Duodenal mucosa (tissue), 2 donors: Measurements from ENCODE around the gene ERCC8.

Source experiments
- H3K27ac ChIP-seq: one replicate; pipeline ENCODE4 v1.7.0; 2013; ENCODE audit warnings: low read depth, low read length
- H3K27me3 ChIP-seq, 2 donors: one replicate each; pipeline ENCODE4 v1.7.0; 2013; ENCODE audit warnings: low read length in 2 of 2, control low read depth in 1 of 2; ENCODE audit not compliant: insufficient read depth in 2 of 2, control insufficient read depth in 1 of 2
- H3K36me3 ChIP-seq, 2 donors: one replicate each; pipeline ENCODE4 v1.7.0; 2013; ENCODE audit warnings: low read length in 2 of 2, control low read depth in 1 of 2; ENCODE audit not compliant: insufficient read depth in 2 of 2, control insufficient read depth in 1 of 2
- H3K4me1 ChIP-seq, 2 donors: one replicate each; pipeline ENCODE4 v1.7.0; 2013; ENCODE audit warnings: low read length in 2 of 2, control low read depth in 1 of 2; ENCODE audit not compliant: insufficient read depth in 2 of 2, control insufficient read depth in 1 of 2
- H3K4me3 ChIP-seq, 2 donors: one replicate each; pipeline ENCODE4 v1.7.0; 2013; ENCODE audit warnings: low read length in 2 of 2, low read depth in 1 of 2
- H3K9ac ChIP-seq, 2 donors: one replicate each; pipeline ENCODE4 v1.7.0; 2013; ENCODE audit warnings: low read length in 2 of 2, low read depth in 1 of 2
- H3K9me3 ChIP-seq, 2 donors: one replicate each; pipeline ENCODE4 v1.7.0; 2013; ENCODE audit warnings: low read length in 2 of 2, control low read depth in 1 of 2; ENCODE audit not compliant: control insufficient read depth in 1 of 2

Gene ERCC8

GRCh38 chr5:60927450-60927849, 17.4 kb downstream of the ERCC8 start:
- Histone ChIP-seq H3K9ac (no peak overlapping the region), H3K9me3 (no peaks in the 10 kb centered on the region), H3K4me3 (no peak overlapping the region), H3K4me1 (no peaks in the 10 kb centered on the region), H3K27ac (no peak overlapping the region), H3K36me3 (peaks cover 5 to 7% of the 10 kb centered on the region in 2 donors), H3K27me3 (no peaks in the 10 kb centered on the region)

- Histone ChIP-seq H3K4me1 (no peaks in the 10 kb centered on the region), H3K36me3 (peaks cover 3 to 21% of the 10 kb centered on the region in 2 donors), H3K4me3 (no peak overlapping the region), H3K9ac (no peak overlapping the region), H3K27ac (no peak overlapping the region), H3K9me3 (no peaks in the 10 kb centered on the region), H3K27me3 (no peaks in the 10 kb centered on the region)
Measured at GRCh38 chr5:60918466-60918865, 26.4 kb downstream of the ERCC8 start.

GRCh38 chr5:60916646-60917045, 28.2 kb downstream of the ERCC8 start:
- Histone ChIP-seq H3K9ac (no peak overlapping the region), H3K9me3 (no peaks in the 10 kb centered on the region), H3K27me3 (no peaks in the 10 kb centered on the region), H3K4me1 (no peaks in the 10 kb centered on the region), H3K4me3 (no peak overlapping the region), H3K27ac (no peak overlapping the region), H3K36me3 (peaks cover 3 to 21% of the 10 kb centered on the region in 2 donors)

GRCh38 chr5:60903356-60903755, 41.5 kb downstream of the ERCC8 start:
- Histone ChIP-seq H3K27me3 (no peaks in the 10 kb centered on the region), H3K36me3 (peaks cover 0 to 3% of the 10 kb centered on the region in 2 donors), H3K4me3 (no peak overlapping the region), H3K9me3 (no peaks in the 10 kb centered on the region), H3K4me1 (no peaks in the 10 kb centered on the region), H3K9ac (no peak overlapping the region), H3K27ac (no peak overlapping the region)

GRCh38 chr5:60896991-60897390, 47.9 kb downstream of the ERCC8 start:
- Histone ChIP-seq H3K4me3 (no peak overlapping the region), H3K9me3 (no peaks in the 10 kb centered on the region), H3K36me3 (peaks cover 3 to 16% of the 10 kb centered on the region in 2 donors), H3K27ac (no peak overlapping the region), H3K27me3 (no peaks in the 10 kb centered on the region), H3K4me1 (no peaks in the 10 kb centered on the region), H3K9ac (no peak overlapping the region)

GRCh38 chr5:60893521-60893920, 51.3 kb downstream of the ERCC8 start:
- Histone ChIP-seq H3K36me3 (peaks cover 0 to 16% of the 10 kb centered on the region in 2 donors), H3K4me3 (no peak overlapping the region), H3K27ac (no peak overlapping the region), H3K4me1 (no peaks in the 10 kb centered on the region), H3K9ac (no peak overlapping the region), H3K9me3 (no peaks in the 10 kb centered on the region), H3K27me3 (no peaks in the 10 kb centered on the region)

GRCh38 chr5:60891667-60892066, 53.2 kb downstream of the ERCC8 start:
- no peak overlapping the region for H3K9ac ChIP-seq
- no peak overlapping the region for H3K4me3 ChIP-seq
- H3K36me3 ChIP-seq = peaks cover 0 to 10% of the 10 kb centered on the region in 2 donors
- H3K4me1 ChIP-seq = no peaks in the 10 kb centered on the region
- no peaks in the 10 kb centered on the region for H3K27me3 ChIP-seq
- no peaks in the 10 kb centered on the region for H3K9me3 ChIP-seq
- no peak overlapping the region for H3K27ac ChIP-seq

GRCh38 chr5:60888359-60889061, 56.4 kb downstream of the ERCC8 start:
- H3K4me1 ChIP-seq = no peaks in the 10 kb centered on the region
- no peak overlapping the region for H3K9ac ChIP-seq
- H3K27ac ChIP-seq = no peak overlapping the region
- no peaks in the 10 kb centered on the region for H3K9me3 ChIP-seq
- H3K4me3 ChIP-seq = no peak overlapping the region
- no peaks in the 10 kb centered on the region for H3K27me3 ChIP-seq
- H3K36me3 ChIP-seq = peaks cover 0 to 7% of the 10 kb centered on the region in 2 donors

- H3K4me1 ChIP-seq = no peaks in the 10 kb centered on the region
- no peak overlapping the region for H3K9ac ChIP-seq
- H3K27ac ChIP-seq = no peak overlapping the region
- H3K36me3 ChIP-seq = peaks cover 0 to 1% of the 10 kb centered on the region in 2 donors
- no peak overlapping the region for H3K4me3 ChIP-seq
- H3K9me3 ChIP-seq = no peaks in the 10 kb centered on the region
- no peaks in the 10 kb centered on the region for H3K27me3 ChIP-seq
Measured at GRCh38 chr5:60887746-60888145, 57.1 kb downstream of the ERCC8 start.

- H3K4me3 ChIP-seq = no peak overlapping the region
- no peak overlapping the region for H3K27ac ChIP-seq
- no peaks in the 10 kb centered on the region for H3K9me3 ChIP-seq
- no peaks in the 10 kb centered on the region for H3K4me1 ChIP-seq
- H3K27me3 ChIP-seq = no peaks in the 10 kb centered on the region
- H3K36me3 ChIP-seq = no peaks in the 10 kb centered on the region
- H3K9ac ChIP-seq = no peak overlapping the region
Measured at GRCh38 chr5:60887096-60887495, 57.8 kb downstream of the ERCC8 start.
